Ascending aorta (tissue), 2 donors: Measurements from ENCODE around the gene MAML3. TPM values are rescaled to one million over a fixed set of nuclear protein-coding genes. Genes with fewer than 3 reads are reported as not detected.

Experiments used
- DNase-seq, 2 donors: peaks; one replicate each; pipeline ENCODE4 v3.0.0-alpha.2; 2019; ENCODE audit warnings: low spot score in 2 of 2
- H3K27ac ChIP-seq, 2 donors: fragments of 200-600 bp; sonication (generic); one replicate each; pipeline ENCODE4 v1.5.1; 2016 to 2017; ENCODE audit warnings: mild to moderate bottlenecking in 1 of 2
- H3K27me3 ChIP-seq: fragments of 200-600 bp; sonication (generic); one replicate; pipeline ENCODE4 v1.5.1; 2017
- H3K36me3 ChIP-seq, 2 donors: fragments of 200-600 bp; sonication (generic); one replicate each; pipeline ENCODE4 v1.5.1; 2016
- H3K4me1 ChIP-seq, 2 donors: fragments of 200-600 bp; sonication (generic); one replicate each; pipeline ENCODE4 v1.5.1; 2016 to 2017; ENCODE audit warnings: mild to moderate bottlenecking in 1 of 2
- H3K4me3 ChIP-seq, 2 donors: fragments of 200-600 bp; sonication (generic); one replicate each; pipeline ENCODE4 v1.5.1; 2016 to 2017; ENCODE audit warnings: mild to moderate bottlenecking in 1 of 2
- H3K9me3 ChIP-seq, 2 donors: fragments of 200-600 bp; sonication (generic); one replicate each; pipeline ENCODE4 v1.5.1; 2016
- CTCF ChIP-seq, 3 experiments: fragments of 200-600 bp in 2 of 3; fragments of 450-650 bp in 1 of 3; sonication (generic) in 2 of 3; IDR thresholded peaks; one replicate each; pipeline ENCODE4 v1.5.1; 2016 to 2019; ENCODE audit warnings: antibody characterized with exemption in 3 of 3, mild to moderate bottlenecking in 1 of 3, moderate library complexity in 1 of 3
- intact Hi-C: fragments of 100-400 bp; cut with DNase I; formaldehyde crosslinking; loops from one replicate; pipeline ENCODE4 v1.15.1; 2023
- total RNA-seq: library from RNA; depleted of rRNA; stranded (reverse); fragments of >200 nt; gene quantifications from one replicate; pipeline ENCODE4 v1.1.0, GENCODE V29; 2016

The MAML3 gene
- total RNA-seq, 1 donor from 2014 or later: 4.7 TPM

- intact Hi-C loops: loop anchor here (1.0 to 10.0 kb wide), 4 partner anchors 82 to 789 kb away; partner anchors contain the start of gene ELMOD2
- H3K27me3 ChIP-seq: no peaks in the 10 kb centered on the region
- H3K36me3 ChIP-seq: no peaks in the 10 kb centered on the region
- peak overlapping the region; percentile 69 to 81 for H3K27ac ChIP-seq
- TF ChIP-seq CTCF (IDR thresholded peaks at IDR 0.05): no peak
- no peaks in the 10 kb centered on the region for H3K9me3 ChIP-seq
- H3K4me1 ChIP-seq: peaks cover 0 to 20% of the 10 kb centered on the region in 2 donors
- DNase-seq: peak in 1 of 2 donors; percentile 67
- peak overlapping the region; percentile 56 to 66 for H3K4me3 ChIP-seq
These were observed 418.4 kb downstream of the MAML3 start for GRCh38 chr4:139735381-139736273.

GRCh38 chr4:139734875-139735380, 419.1 kb downstream of the MAML3 start:
- DNase-seq: peak; percentile 51 to 93
- H3K27me3 ChIP-seq: no peaks in the 10 kb centered on the region
- H3K4me1 ChIP-seq: peaks cover 0 to 20% of the 10 kb centered on the region in 2 donors
- peak; percentile 89 to 94 (median 91) for TF ChIP-seq CTCF (IDR thresholded peaks at IDR 0.05)
- H3K36me3 ChIP-seq: no peaks in the 10 kb centered on the region
- H3K4me3 ChIP-seq: peak overlapping the region; percentile 56 to 66
- H3K9me3 ChIP-seq: no peaks in the 10 kb centered on the region
- H3K27ac ChIP-seq: peak overlapping the region; percentile 69 to 81
- intact Hi-C loops: loop anchor here (1.0 to 10.0 kb wide), 7 partner anchors 78 to 790 kb away; partner anchors contain the start of gene ELMOD2

DNA sequence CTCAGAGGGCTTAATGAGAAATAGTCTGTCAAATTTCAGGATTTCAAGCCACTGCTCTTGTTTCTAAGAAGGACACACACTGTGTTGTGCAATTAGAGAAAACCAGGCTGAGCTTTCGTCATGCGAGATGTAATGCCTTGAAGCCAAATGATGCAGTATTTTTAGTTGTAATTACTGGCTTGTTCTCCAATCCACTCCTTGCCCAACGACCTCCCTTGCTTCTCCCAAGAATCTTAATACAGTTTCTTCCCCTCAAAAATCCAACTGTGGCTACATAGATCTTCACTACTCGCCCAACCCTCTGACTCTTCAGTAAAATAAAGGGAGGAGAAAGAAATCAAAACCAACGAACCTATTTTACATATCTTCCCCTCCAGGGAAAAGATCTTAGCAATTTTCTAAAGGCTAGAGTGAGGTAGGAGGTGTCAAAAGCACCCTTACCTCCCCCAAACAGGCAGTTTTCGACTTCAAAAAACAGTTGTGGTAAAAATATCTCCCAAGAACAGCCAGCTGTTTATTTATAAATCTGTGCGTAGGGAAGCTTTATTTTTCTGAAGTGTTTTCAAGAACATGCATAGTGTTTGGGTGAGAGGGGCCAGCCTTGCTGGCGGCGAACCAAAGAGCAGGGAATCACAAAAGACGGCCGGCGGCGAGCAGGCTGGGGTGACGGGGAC, 419.6 kb downstream of the MAML3 start:
- Histone ChIP-seq H3K36me3 (no peaks in the 10 kb centered on the region), H3K27me3 (no peaks in the 10 kb centered on the region), H3K4me1 (peaks cover 0 to 20% of the 10 kb centered on the region in 2 donors), H3K9me3 (no peaks in the 10 kb centered on the region), H3K4me3 (peak overlapping the region; percentile 56 to 66), H3K27ac (peak overlapping the region; percentile 69 to 81)
- intact Hi-C loops: loop anchor here (1.0 to 10.0 kb wide), 5 partner anchors 77 to 790 kb away; partner anchors contain the start of gene ELMOD2
- DNase-seq: peak in 1 of 2 donors; percentile 79
- TF ChIP-seq CTCF (IDR thresholded peaks at IDR 0.05): no peak

GRCh38 chr4:139732991-139733570, 420.9 kb downstream of the MAML3 start:
- H3K4me1 ChIP-seq: peaks cover 0 to 20% of the 10 kb centered on the region in 2 donors
- no peak overlapping the region for H3K27ac ChIP-seq
- TF ChIP-seq CTCF (IDR thresholded peaks at IDR 0.05): no peak
- H3K36me3 ChIP-seq: no peaks in the 10 kb centered on the region
- no peak overlapping the region for H3K4me3 ChIP-seq
- intact Hi-C loops: loop anchor here (5.0 to 10.0 kb wide), 2 partner anchors 574 to 792 kb away; partner anchors contain the start of gene ELMOD2
- no peak for DNase-seq
- no peaks in the 10 kb centered on the region for H3K27me3 ChIP-seq
- no peaks in the 10 kb centered on the region for H3K9me3 ChIP-seq

DNA sequence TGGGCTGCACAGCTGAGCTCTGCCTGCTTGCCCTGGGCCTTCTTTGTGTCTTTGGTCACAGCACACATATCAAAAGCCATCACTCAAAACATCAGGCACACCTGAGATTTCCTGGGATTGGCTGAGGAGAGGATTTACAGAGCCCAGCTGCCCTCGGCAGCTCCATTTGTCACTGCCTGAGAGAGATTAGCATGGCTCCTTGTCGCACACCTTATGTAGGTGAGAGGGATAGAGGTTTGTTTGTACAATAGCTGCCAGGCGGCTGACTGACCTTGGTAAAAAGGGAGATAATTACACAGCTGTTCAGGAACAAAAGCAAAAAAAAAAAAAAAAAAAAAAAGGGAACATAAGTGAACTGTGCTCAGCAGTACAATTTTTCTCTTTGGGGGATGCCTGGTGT, 425.1 kb downstream of the MAML3 start:
- Histone ChIP-seq H3K27ac (no peak overlapping the region), H3K4me1 (peaks cover 0 to 3% of the 10 kb centered on the region in 2 donors), H3K9me3 (no peaks in the 10 kb centered on the region), H3K4me3 (no peak overlapping the region), H3K27me3 (no peaks in the 10 kb centered on the region), H3K36me3 (peaks cover 0 to 11% of the 10 kb centered on the region in 2 donors)
- DNase-seq: no peak
- no peak for TF ChIP-seq CTCF (IDR thresholded peaks at IDR 0.05)
- intact Hi-C loops: no loop called here
